GM18499 (cell line): ENCODE results near the gene PDE6D.

Source experiments
- ATAC-seq: cut with Tn5 transposase; IDR thresholded peaks from one replicate; pipeline ENCODE4 v1.9.1; 2021; ENCODE audit warnings: moderate number of reproducible peaks; ENCODE audit not compliant: insufficient read depth, unreplicated experiment

PDE6D gene

GRCh38 chr2:231708773-231709635 lies 72.1 kb downstream of the PDE6D start:
- no peak for ATAC-seq

- peak; percentile 35 for ATAC-seq
These were observed 72.9 kb downstream of the PDE6D start, which contains the start of gene PTMA for GRCh38 chr2:231707927-231708772. PTMA (plus strand) TSS chr2:231708525; CDS start chr2:231708707, 182 bp downstream.

GRCh38 chr2:231707625-231707926 lies 73.5 kb downstream of the PDE6D start:
- peak; percentile 0 for ATAC-seq

- ATAC-seq, result peak; percentile 29
These were observed 74.1 kb downstream of the PDE6D start for GRCh38 chr2:231706731-231707624.

- ATAC-seq, result no peak
These were observed 77.1 kb downstream of the PDE6D start for GRCh38 chr2:231704017-231704416.

- ATAC-seq, result no peak
These were observed 79.4 kb downstream of the PDE6D start for GRCh38 chr2:231701456-231702373.

GRCh38 chr2:231699006-231699405 lies 82.1 kb downstream of the PDE6D start:
- ATAC-seq, result no peak

- ATAC-seq, result no peak
These were observed 85.1 kb downstream of the PDE6D start for GRCh38 chr2:231696004-231696367.

- no peak for ATAC-seq
These were observed 87.1 kb downstream of the PDE6D start for GRCh38 chr2:231693956-231694355.

- ATAC-seq, result no peak
These were observed 88.2 kb downstream of the PDE6D start for GRCh38 chr2:231692847-231693246.

GRCh38 chr2:231691251-231691772 lies 89.8 kb downstream of the PDE6D start:
- ATAC-seq, result no peak

GRCh38 chr2:231689124-231689893 lies 91.8 kb downstream of the PDE6D start:
- ATAC-seq, result no peak

GRCh38 chr2:231688719-231689118 lies 92.4 kb downstream of the PDE6D start:
- no peak for ATAC-seq

- ATAC-seq, result no peak
These were observed 93.1 kb downstream of the PDE6D start for GRCh38 chr2:231687961-231688360.

GRCh38 chr2:231687133-231687852 lies 93.8 kb downstream of the PDE6D start:
- no peak for ATAC-seq

GRCh38 chr2:231686192-231687100 lies 94.6 kb downstream of the PDE6D start:
- ATAC-seq, result no peak
